ENCODE measurements around the gene NEBL. TPM values are rescaled to one million over a fixed set of nuclear protein-coding genes. Genes with fewer than 3 reads are reported as not detected.

Gene NEBL
- total RNA-seq, 1 experiment from 2014 or later = 0.42 TPM

DNA sequence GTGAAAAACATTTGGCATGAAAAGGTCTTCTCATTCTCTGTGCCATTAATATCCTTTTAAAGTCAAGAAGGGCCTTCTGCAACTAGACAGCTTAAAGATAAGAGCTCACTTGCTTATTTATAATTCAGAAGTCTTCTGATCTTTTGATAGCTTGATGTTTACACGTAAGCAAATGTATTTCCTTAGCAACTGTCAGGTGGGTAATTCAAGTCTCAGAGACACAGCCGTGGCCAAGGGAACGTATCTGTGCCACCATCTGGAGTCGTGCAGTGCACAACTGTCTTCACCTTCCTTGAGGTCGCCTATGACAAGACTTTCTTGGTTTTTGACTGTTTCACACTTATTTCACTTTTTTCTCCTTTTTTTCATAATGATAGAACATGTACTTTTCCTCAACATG, 4.0 kb upstream of the NEBL start:
- no peak for DNase-seq (ENCODE audit: low read depth)

DNA sequence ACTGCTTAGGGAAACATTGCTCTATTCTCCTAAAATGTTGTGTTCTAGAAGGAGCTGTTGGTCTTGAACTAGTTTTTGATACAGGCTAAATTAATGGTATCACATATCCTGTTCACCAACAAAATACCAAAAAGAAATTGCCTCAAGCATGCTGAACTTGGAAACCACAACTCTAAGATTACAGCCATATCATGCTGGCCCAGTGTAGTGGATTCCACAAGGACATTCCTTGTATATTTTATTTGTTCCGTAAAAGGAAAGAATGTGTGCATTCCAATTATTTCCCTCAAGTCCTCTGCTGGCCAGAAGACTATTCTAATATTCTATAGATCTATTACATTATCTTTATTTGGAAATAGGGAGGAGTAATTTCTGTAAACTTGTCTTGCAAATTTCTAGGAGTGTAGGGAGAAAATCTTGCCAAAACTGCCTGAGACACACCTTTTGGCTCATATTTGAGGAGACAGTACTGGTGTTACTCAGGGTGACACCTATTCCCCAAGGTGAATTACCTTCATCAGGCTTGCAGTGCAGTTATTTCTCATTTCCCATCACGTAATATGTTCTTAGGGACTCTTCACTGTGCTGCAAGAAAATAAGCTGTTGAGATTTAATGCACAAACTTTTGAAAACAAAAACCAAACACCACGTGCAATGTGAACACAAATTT, 1.9 kb upstream of the NEBL start:
- no peak for DNase-seq (ENCODE audit: low read depth)

DNA sequence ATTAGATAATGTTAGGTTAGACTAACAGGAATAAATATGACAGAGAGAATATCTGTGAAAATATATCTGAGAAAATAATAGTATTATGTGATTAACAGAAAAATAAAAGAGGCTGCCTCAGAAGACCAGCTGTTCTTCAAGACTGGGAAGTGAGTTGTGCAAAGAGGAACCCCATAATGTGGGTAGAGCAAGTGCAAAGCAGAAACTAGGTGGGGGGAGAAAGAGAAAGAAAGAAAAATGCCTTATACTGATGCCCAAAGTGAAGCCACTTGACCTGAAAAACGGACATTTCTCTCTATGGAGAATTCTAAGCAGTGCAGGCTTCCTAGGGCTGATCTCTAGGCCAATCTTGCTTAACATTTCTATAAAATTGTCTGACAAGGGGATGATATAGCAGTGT, 3.8 kb downstream of the NEBL start:
- DNase-seq (ENCODE audit: low read depth) = no peak

DNA sequence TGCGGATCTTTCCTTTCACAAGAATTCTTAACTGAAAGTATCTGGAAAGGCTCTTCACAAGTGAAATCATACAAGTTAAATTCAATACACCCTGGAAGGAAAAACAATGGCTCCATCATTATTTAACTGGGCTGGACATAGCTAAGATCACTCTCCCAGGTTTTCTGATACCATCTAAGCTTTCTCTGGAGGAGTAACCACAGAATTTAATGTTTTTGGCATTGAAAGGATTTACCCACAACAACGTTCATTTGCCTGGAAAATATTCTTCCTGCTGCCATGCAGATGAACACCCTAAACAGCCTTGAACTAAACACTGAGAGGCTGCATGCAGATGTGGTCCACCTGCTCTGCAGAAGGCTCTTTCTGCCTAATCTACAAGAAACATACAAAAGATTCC, 4.3 kb downstream of the NEBL start:
- no peak for DNase-seq (ENCODE audit: low read depth)

DNA sequence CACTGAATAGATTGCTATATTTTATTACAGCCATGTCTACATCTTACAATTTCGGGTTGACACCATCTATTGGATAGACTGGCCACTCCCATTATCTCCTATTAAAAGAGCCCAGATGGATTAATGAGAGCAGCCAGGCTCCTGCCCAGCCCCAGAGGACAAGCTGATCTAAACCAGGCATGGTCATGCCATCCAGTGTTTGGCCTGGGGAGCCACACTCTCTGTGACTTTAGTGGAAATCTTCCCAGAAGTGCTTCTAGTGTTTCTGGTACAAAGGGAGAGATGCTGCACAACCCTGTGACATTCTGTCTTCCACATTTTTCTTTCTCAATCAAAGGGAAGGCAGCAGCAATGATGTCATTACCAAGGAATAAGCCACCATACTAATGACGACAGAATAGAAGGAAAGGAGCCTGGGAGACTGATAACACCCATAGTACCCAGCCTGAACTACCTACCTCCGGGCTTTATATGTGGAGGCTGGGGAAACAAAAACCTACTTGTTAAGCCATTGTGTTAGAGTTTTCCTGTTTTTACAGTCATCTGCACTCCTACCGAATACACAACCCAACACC, 5.0 kb downstream of the NEBL start:
- no peak for DNase-seq (ENCODE audit: low read depth)

DNA sequence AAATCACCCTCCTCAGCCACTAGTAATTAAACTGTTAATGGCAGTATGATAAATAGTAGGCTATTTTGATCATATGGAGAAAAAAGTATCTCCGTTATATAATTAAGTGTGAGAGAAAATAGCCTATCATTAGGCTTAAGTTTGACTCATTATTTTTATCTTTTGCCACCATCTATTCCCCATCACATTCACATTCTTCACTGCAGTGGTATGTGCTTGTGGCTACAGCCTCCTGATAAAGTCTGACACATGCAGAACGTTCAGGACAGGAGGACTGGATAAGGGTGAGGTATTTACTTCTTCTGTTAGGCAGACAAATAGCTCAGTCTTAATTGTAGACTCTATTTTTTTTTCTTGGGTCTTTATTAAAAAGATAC, 5.8 kb downstream of the NEBL start:
- DNase-seq (ENCODE audit: low read depth) = peak; percentile 10

GRCh38 chr10:20890491-20891337, 6.4 kb downstream of the NEBL start:
- peak; percentile 42 for DNase-seq (ENCODE audit: low read depth)

- no peak for DNase-seq (ENCODE audit: low read depth)
Measured at GRCh38 chr10:20890009-20890408, 7.1 kb downstream of the NEBL start.

DNA sequence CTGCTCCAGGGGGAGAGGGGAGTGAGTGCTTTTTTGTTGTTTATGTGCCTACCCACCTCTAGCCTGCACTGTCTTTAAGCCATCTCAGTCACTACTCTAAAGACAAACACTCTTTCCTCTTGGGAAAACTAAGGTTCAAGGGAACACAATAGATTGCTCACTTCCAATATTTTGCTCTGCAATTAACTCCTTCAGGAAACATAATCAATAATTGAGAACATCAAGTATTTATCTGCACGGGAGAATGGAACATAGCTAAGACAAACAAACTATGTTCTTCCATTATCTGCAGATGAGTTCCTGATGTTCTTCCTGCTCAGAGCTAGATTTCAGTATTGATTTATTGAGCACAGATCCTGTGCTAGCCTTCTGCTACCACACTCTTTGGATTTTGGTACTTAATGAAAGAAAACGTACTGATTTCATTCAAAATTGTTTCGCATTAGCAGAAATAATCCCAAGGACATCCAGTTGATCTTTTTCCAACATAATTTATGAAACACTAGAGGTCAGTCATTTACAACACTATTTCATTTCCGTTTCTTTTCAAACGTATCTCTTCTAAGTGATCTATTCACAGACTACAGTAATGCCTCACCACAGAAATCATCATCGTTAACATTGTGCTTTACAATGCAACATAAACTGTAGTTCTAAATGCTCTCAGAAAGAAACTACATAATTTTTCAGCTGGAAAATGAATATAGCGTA, 8.3 kb downstream of the NEBL start:
- DNase-seq (ENCODE audit: low read depth) = no peak

- DNase-seq (ENCODE audit: low read depth) = no peak
Measured at GRCh38 chr10:20887706-20888555, 9.2 kb downstream of the NEBL start.

DNA sequence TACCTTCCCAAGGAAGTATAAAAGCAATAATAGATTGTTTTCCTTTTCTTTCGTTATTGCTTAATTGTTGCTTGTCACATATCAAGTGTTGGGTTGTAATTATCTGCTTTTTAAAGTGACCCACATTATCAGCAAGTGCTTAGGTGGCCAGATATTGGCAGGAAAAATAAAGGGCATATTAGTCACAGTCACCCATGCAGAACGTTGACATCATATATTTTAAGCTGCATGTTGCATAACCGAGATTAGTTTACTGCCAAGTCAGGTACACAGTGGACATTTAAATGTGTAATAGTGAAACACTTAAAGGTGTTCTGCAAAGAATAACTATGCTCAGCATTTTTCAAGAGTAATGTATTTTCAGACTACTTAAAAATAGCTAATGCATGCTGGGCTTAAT, 11.4 kb downstream of the NEBL start:
- DNase-seq (ENCODE audit: low read depth) = no peak

DNA sequence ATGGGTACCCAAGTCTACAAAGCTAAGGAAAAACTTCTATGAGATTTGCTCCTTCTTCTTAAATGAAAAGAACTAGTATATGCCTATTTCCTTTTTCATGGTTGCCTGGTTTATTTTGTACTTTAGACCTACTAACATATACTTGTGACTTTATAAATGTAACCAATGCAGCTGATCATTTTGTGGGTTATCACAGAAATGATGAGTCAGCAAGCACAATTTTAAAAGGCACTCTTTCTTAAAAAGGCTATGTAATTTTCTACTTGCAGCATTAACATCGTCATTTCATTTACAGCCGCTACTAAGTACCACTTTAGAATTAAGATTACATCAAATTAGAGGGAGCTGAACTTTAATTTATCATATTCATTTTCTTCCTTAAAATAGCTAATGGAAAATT, 13.6 kb downstream of the NEBL start:
- no peak for DNase-seq (ENCODE audit: low read depth)

- DNase-seq (ENCODE audit: low read depth) = no peak
Measured at GRCh38 chr10:20882091-20882490, 15.0 kb downstream of the NEBL start.

- DNase-seq (ENCODE audit: low read depth) = no peak
Measured at GRCh38 chr10:20879136-20879535, 18.0 kb downstream of the NEBL start.

DNA sequence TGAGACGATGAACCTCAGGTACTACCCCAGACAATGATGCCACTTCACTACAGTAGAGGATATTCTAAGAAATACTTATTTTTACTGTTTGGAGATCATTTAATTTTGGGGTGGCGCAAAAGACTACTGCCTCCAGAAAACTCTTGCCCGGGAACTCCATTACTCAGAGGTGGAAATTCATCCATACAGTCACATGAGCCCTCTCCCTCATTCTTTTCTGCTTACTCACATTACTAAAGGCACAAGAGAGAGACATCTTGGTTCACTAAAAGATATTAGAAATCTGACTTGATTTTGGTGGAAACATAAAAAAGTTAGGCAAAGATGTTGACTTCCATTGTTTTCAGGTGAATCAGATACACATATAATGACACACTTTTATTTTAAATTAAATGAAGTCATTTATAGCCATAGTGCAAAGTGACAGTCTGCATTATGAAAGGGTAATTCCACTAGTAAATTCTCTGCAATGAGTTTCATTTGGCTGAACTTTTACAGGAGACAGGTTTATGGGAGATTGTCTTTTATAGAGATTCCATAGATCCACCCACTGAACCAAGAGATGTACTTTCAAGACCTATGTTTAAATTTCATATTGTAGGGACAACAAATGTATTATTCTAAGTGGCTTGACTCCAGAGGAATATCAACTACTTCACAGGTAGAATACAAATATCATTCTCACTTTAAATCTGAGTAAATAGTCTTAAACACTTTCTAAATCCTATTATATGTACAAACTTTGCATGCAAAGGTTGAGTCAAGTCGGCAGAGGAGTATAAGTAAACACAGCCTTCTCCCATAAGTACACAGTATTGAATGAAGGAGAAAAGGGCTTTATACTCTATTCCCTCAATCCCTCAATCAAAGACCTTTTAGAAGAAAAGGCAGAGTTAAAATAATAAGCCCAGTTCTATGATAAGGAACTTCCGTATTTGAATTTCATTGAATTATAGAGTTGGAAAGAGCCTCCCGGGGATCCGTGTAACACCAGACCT, 18.8 kb downstream of the NEBL start:
- DNase-seq (ENCODE audit: low read depth) = peak; percentile 52

DNA sequence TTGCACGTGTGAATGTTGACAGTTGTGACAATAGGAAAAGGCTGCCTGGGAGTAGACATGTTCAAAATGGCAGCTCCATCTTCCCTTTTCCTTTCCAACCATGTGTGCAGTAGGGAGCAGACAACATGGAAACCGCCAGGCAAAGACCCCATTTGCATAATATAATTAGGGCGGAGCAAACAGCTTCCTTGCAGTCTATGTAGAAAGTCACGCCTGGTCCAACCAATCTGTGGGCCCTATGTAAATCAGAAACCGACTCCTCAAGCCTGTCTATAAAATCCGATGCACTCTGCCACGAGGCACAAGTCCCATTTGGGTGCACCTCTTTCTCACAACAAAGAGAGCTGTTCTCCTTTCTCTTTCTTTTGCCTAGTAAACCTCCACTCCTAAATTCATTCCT, 19.6 kb downstream of the NEBL start:
- DNase-seq (ENCODE audit: low read depth) = peak; percentile 37

DNA sequence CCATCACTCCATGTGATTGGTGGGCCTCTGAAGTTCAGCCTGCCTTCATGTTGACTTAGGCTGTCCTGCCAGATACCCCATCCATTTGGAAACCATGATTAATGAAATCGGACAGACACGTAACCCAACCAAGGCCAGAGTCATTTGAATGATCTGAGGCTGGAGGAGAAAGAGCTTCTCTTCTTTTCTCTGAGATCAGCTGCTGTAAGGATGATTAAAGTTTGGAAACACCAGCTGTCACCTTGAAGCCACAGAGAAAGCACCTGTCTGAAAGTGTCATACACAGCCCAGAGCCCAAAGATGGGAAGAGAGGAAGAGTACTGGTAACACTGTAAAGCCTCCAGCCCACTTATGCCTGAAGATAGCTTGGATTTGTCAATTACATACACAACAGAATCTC, 22.9 kb downstream of the NEBL start:
- DNase-seq (ENCODE audit: low read depth) = no peak

- DNase-seq (ENCODE audit: low read depth) = no peak
Measured at GRCh38 chr10:20871970-20872369, 25.1 kb downstream of the NEBL start.

DNA sequence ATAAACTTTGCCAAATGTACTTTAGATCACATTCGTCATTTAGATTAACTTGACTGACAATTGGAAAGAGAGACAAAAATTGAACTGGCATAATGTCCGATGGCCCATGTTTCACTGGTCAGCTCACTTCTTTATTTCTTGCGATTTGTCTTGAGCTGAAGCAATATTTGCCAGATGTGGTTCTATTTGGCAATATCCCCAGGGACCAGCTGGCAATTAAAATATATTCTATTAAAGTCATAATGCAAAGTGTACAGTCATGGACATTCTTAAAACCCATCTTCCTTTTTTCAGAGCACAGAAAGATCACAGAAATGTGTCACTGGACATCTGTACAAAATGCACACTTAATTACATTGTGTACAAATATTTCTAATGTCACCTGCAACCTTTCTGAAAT, 26.3 kb downstream of the NEBL start:
- DNase-seq (ENCODE audit: low read depth) = no peak

GRCh38 chr10:20863008-20863407, 34.1 kb downstream of the NEBL start:
- no peak for DNase-seq (ENCODE audit: low read depth)
